Right cardiac atrium (tissue), 5 donors: ENCODE measurements around the gene BAG5. TPM values are rescaled to one million over a fixed set of nuclear protein-coding genes. Genes with fewer than 3 reads are reported as not detected.

ENCODE experiments used
- ATAC-seq, 2 donors: fragments of 200-7000 bp; cut with Tn5 transposase; one replicate each; pipeline versions ENCODE4 v1.8.0 to v1.9.1; 2020; ENCODE audit warnings: moderate library complexity in 2 of 2, mild to moderate bottlenecking in 1 of 2
- DNase-seq, 3 donors: peaks; one replicate each; pipeline ENCODE4 v3.0.0-alpha.2; 2020
- H3K27ac ChIP-seq: one replicate; pipeline ENCODE4 v1.5.1; 2013; ENCODE audit warnings: mild to moderate bottlenecking, low read length, control low read depth, moderate library complexity
- H3K27me3 ChIP-seq: one replicate; pipeline ENCODE4 v1.6.1; 2013; ENCODE audit not compliant: control insufficient read depth, insufficient read depth
- H3K4me1 ChIP-seq: one replicate; pipeline ENCODE4 v1.6.1; 2013; ENCODE audit warnings: low read length; ENCODE audit not compliant: control insufficient read depth, insufficient read depth
- H3K4me3 ChIP-seq: one replicate; pipeline ENCODE4 v1.5.1; 2013; ENCODE audit warnings: low read length, control low read depth
- H3K9me3 ChIP-seq: one replicate; pipeline ENCODE4 v1.6.1; 2013; ENCODE audit warnings: low read length; ENCODE audit not compliant: control insufficient read depth
- WGBS: extraction: QIAGEN DNeasy Blood & Tissue Kit; methylation state at CpG from one replicate; pipeline ENCODE4 v1.1.7; 2013; 5-methylcytosine and 5-hydroxymethylcytosine counted together
- intact Hi-C, 4 donors: fragments of 100-400 bp; cut with DNase I; formaldehyde crosslinking; loops; one replicate each; pipeline versions ENCODE4 v1.11.0 to v1.14.0; 2022 to 2023
- polyA plus RNA-seq: library from polyadenylated mRNA; stranded (reverse); fragments of 200-250 nt; gene quantifications from one replicate; pipeline ENCODE4 v1.2.3, GENCODE V29; 2013
- total RNA-seq, 4 donors: library from RNA; stranded (reverse); fragmentation: NEBNext Ultra II Directional; extraction: Animal tissue kit (Norgen Biotek cat#: 25700); gene quantifications; one replicate each; pipeline ENCODE4 v1.2.1, GENCODE V29; 2021
- donor health status: healthy with polysubstance abuse.
- donor health status: DM: no; HTN: yes; CAD: no.
- donor health status: DM: no; HTN: no; CAD: no.
- donor health status: DM: no; HTN: yes; CAD: no; lungs with severe emphysema.
- donor health status: DM: yes; HTN: yes; CAD: no.

The BAG5 gene
- total and polyA plus RNA-seq, 5 donors = 7.7 to 23.6 (median 18.9) TPM

DNA sequence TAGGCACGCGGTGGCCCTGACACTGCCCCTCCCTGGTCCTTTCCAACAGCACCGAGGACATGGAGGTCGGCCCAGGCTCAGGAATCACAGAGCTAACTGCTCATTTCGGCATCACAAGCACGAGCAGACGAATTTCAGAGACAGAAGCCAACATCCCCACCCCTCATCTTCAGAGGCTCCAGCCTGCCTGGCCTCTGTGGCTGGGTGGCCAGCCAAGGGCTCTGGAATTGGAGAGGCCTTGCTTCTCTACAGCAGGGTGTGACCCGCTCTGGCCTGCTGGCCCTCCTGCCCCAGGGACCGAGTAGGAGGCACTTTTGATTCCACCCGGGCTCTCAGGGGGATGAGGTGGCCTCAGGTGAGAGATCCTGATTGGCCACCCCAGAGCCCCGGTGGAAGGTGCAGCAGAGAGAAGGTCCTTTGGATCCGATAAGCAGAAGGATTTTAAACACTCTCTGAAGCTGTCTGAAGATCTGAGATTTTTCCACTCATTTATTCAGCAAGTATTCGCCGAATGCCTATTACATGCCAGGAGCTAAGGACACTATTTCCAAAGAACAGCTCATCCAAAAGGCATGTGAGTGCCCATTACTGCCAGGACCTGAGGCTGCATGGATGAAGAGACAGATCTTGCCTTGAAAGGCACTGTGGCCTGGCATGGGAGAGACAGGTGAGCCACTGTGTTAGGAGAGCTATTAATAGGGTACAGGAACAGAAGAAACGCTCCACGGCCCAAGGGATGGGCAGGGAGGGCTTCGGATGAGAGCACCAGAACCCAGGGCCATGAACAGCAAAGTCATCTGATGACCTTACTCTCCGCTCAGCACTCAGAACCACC lies 10.2 kb downstream of the BAG5 start:
- intact Hi-C loops = loop anchor here in 1 of 4 donors (5.0 kb wide), 1 partner anchor 35 kb away; no protein-coding TSS in a partner anchor
- Histone ChIP-seq H3K27ac (peak overlapping the region; percentile 97), H3K4me3 (no peak overlapping the region), H3K4me1 (peaks cover 12% of the 10 kb centered on the region), H3K9me3 (no peaks in the 10 kb centered on the region), H3K27me3 (no peaks in the 10 kb centered on the region)
- ATAC-seq (peak; percentile 61 to 68), DNase-seq (peak; percentile 81 to 94 (median 91))
- 42% methylated on average over 18 of the region's 18 CpGs for WGBS

DNA sequence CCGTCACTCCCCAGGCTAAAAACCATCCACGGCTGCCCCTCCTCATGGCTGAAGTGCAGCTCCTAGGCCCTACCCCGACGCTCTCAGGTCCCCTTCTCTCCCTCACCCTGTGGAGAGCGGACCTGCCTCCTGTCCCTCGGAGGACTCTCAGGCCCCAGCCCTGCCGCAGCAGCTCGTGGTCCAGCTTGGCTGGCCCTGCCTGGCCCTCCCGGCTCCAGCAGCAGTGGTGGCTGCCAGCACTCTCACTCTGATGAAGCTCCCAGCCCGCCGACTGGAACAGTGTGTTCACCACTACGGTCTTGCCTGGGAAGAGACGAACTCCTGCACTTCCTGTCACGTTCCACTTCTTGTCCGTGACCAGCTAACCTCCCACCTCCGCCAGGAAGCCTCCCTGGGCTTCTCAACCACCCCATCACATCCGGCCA lies 11.1 kb downstream of the BAG5 start:
- Histone ChIP-seq H3K9me3 (no peaks in the 10 kb centered on the region), H3K4me3 (no peak overlapping the region), H3K4me1 (peaks cover 10% of the 10 kb centered on the region), H3K27me3 (no peaks in the 10 kb centered on the region), H3K27ac (peak overlapping the region; percentile 97)
- WGBS = 40% methylated on average over 17 of the region's 17 CpGs
- ATAC-seq (peak; percentile 70 to 78), DNase-seq (peak; percentile 90 to 94 (median 92))
- intact Hi-C loops = loop anchor here in 1 of 4 donors (5.0 kb wide), 1 partner anchor 34 kb away; no protein-coding TSS in a partner anchor

DNA sequence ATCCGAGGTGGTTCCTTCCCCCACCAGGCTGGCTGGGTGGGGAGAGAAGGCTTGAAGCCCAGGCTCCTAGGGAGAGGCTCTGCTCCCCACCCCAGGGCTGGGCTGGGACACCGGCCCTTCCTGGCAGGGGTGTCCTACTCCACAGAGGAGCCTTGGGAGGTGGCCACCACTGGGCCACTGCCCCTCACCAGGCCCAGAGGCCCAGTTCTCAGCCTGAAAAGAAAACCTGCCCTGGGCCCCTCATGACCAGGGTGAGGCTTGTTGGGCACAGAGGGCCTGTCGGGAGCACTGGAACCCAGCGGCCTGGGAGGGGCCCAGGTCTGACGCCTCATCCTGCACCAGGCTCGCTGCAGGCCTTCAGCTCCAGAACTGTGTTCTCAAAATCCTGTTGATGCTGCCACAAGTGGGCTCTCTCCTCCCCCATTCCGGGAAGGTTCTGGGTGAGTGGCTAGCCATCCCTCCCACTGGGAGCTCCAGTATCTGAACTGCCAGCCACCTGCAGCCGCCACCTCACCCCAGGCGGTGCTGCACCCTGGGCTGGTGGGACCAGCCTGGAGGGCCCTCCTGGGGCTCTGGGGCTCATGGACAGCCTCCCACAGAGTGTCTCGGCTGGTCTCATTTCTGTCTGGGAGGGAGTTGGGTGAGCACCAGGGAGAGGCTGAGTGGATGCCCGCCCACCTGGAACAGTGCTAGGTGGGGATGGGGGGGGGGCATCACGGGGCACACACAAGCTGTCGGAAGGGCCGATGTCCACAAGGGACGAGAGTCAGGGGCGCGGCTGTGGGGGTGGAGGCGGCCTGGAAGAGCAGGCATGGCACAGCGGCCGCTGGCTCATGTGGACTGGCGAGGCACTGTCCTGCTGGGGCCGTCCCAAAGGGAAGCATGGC lies 11.8 kb downstream of the BAG5 start:
- DNase-seq = peak; percentile 38 to 88 (median 82)
- Histone ChIP-seq H3K4me1 (peaks cover 8% of the 10 kb centered on the region), H3K27ac (peak overlapping the region; percentile 97), H3K9me3 (no peaks in the 10 kb centered on the region), H3K27me3 (no peaks in the 10 kb centered on the region), H3K4me3 (no peak overlapping the region)
- WGBS = 57% methylated on average over 22 of the region's 22 CpGs
- intact Hi-C loops = loop anchor here in 1 of 4 donors (5.0 kb wide), 1 partner anchor 33 kb away; no protein-coding TSS in a partner anchor
- peak; percentile 18 to 39 for ATAC-seq

DNA sequence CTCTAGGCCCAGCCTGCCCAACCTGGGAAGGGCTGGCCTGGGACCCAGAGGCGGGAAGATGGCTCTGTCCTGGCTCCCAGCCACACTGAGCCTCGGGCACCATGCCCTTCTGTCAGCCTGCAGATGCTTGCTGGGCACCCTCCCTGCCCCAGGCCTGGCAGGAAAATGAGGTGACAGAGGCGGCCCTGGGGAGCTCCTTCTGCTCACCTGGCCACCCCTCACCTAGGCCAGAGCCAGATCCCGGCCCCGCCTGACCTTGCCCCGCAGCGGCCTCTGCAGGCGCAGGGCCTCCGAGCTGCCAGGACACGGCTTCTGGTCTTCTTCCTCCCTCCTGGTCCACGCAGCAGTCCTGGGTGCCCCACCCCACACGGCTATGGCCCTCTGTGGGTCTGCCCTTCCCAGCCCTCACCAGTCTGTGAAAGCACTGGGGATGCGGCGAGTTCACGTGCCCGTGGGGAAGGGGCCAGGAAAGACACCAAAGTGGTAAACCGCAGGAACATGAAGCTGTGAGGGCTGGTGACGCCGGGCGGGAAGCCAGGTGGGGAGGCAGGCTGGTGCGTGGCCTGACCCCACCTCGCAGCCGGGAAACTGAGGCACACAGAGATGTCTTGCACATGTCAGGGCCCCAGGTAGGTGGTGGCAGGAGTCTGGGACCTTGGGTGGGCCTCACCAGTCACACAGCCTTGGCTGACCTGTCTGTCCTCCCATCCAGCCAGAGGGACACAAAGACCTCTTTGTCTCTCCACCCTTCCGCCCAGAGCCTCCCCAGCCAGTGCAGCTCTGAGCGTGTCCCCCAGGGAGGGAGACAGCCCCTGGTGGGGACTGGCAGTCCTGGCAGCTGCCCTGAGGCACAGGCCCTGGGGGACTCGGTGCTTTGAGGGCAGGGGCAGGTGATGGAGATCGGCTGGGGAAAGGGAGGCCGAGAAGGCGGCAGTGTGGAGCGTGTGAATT lies 12.8 kb downstream of the BAG5 start:
- Histone ChIP-seq H3K9me3 (no peaks in the 10 kb centered on the region), H3K4me1 (peaks cover 8% of the 10 kb centered on the region), H3K27ac (peak overlapping the region; percentile 43), H3K27me3 (no peaks in the 10 kb centered on the region), H3K4me3 (no peak overlapping the region)
- peak; percentile 0 to 4 for ATAC-seq
- 77% methylated on average over 30 of the region's 30 CpGs for WGBS
- peak in 2 of 3 donors; percentile 76 to 87 for DNase-seq
- intact Hi-C loops = loop anchor here (5.0 kb wide), 2 partner anchors 32 to 47 kb away; no protein-coding TSS in a partner anchor

DNA sequence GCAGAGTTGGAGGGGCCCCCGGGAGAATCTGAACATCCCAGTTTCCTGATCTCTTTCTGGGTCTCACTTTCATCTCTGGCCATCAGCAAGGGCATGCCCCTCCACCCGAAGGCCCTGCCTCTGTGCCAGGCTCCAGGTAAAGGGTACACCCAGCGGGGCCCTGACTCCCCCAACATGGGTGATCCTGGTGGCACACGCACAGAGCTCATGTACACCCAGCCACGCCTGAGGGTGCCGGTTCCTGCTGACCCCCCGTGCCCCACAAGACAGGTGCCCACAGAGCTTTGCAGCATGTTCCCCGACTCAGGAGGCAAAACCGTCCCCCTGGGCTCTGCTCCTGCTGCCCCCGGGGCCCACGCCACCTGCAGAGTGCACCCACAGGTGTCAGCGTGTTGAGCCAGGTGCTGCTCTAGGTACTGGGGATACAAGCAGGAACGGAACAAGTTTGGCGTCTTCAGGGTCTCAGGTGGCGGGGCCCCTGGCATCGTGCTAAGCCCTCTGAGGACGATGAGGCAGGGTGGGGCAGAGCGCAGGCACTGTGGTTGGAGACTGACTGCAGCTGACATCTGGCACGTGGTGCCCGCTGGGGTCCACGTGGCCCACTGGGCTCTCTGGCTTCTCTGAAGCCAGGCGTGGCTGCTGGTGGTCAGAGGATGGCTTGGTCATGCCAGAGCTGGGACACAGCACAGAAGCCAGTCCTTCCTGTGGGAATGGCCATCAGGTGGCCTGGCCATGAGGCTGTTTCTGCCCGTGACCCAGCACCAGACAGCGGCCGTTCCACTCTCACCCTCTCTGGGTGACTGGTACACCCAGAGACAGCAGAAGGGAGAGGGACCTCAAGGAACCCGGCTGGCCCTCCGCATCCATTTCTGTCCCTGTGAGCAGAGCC lies 13.8 kb downstream of the BAG5 start:
- Histone ChIP-seq H3K27me3 (no peaks in the 10 kb centered on the region), H3K4me3 (no peak overlapping the region), H3K9me3 (no peaks in the 10 kb centered on the region), H3K27ac (no peak overlapping the region), H3K4me1 (peaks cover 8% of the 10 kb centered on the region)
- peak; percentile 21 to 66 (median 58) for DNase-seq
- no peak for ATAC-seq
- WGBS = 90% methylated on average over 27 of the region's 27 CpGs
- intact Hi-C loops = loop anchor here in 3 of 4 donors (5.0 kb wide), 1 partner anchor 46 kb away; no protein-coding TSS in a partner anchor

DNA sequence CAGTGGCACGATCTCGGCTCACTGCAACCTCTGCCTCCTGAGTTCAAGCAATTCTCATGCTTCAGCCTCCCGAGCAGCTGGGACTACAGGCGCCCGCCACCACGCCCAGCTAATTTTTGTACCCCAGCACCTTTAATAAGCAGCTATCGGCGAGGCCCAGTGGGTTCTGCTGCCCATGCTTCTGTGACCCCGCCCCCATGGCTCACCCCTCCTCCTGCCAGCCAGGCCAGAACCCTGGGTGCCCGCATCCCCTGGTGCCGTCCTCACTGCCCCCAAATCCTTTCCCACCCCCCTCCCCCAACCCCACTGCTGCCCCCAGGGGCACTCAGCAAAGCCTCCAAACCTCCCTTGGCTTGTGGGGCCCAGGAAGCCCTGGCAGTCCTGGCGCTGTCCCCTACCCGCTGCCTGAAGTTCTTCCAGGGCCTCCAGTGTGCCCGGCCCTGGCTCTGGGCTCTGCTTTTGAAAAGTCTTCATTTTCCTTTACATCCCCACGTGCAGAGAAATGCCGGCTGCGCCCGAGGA lies 14.5 kb downstream of the BAG5 start:
- Histone ChIP-seq H3K9me3 (no peaks in the 10 kb centered on the region), H3K27ac (no peak overlapping the region), H3K4me3 (no peak overlapping the region), H3K27me3 (no peaks in the 10 kb centered on the region), H3K4me1 (peaks cover 8% of the 10 kb centered on the region)
- intact Hi-C loops = loop anchor here in 3 of 4 donors (2.0 to 5.0 kb wide), 2 partner anchors 29 to 46 kb away; no protein-coding TSS in a partner anchor
- 89% methylated on average over 18 of the region's 18 CpGs for WGBS
- ATAC-seq = no peak
- DNase-seq = peak in 2 of 3 donors; percentile 24 to 53

DNA sequence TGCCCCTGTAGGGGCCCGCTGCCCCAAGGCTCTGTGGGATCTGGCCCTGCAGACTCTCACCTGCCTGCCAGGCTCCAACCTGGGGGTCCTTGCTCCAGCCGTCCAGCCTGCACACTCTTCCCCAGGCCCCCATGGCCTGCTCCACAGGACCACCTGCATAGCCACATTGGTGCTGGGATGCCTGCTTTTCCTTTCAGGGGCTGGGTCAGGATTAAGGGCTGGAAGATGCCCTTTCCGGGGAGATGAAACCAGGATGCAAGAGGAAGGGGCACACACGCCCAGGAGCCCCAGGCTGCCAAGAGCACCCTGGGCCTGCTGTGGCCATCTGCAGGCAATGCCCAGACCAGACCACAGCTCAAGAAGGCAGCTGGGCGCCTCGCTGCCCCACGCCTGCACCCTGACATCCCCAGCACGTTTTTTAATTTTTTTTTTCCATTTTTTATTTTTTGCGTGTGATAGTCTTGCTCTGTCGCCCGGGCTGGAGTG lies 15.0 kb downstream of the BAG5 start:
- ATAC-seq (no peak), DNase-seq (peak in 1 of 3 donors; percentile 43)
- intact Hi-C loops = loop anchor here in 3 of 4 donors (2.0 to 5.0 kb wide), 2 partner anchors 29 to 45 kb away; no protein-coding TSS in a partner anchor
- H3K9me3 ChIP-seq = no peaks in the 10 kb centered on the region
- H3K27me3 ChIP-seq = no peaks in the 10 kb centered on the region
- H3K4me1 ChIP-seq = peaks cover 8% of the 10 kb centered on the region
- H3K27ac ChIP-seq = no peak overlapping the region
- H3K4me3 ChIP-seq = no peak overlapping the region
- WGBS = 84% methylated on average over 11 of the region's 11 CpGs

DNA sequence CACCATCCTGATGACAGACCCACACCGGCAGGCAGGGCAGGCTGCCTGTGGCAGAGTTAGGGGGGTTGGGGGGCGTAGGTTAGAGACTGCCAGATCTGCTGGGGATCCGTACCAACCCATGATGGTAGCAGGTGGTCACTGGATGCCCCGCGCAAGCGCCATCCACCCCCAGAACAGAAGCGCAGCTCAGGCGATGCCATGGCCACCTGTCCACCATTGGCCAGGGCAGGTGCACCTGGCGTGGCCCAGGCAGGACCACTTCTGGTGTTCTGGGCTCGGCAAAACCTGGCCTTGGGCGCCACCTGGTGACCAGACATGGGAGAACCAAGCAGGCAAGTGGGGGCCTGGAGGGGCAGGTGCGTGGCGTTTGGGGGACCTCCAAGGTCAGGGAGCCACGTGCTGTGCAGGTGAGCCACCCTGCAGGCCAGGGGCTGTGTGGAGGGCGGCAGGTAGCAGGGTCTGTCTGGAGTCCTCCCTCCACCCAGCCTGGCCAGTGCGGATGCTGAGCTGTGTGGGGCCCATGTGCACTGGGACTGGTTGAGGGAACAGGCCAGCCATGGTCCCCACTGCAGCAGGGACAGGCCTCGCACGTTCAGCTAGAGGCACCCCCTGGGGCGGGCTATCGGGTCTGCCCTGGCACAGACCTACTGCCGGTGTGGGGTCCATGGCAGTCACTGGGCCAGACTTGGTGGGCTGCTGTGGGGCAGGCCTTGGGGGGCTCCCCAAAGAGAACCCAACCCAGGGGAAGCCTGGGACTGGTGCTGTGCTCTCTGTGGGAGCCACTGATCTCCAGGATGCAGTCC lies 15.6 kb downstream of the BAG5 start:
- H3K4me3 ChIP-seq = no peak overlapping the region
- intact Hi-C loops = loop anchor here in 3 of 4 donors (2.0 to 5.0 kb wide), 2 partner anchors 28 to 45 kb away; no protein-coding TSS in a partner anchor
- no peak overlapping the region for H3K27ac ChIP-seq
- ATAC-seq = peak in 1 of 2 donors; percentile 6
- H3K4me1 ChIP-seq = peaks cover 5% of the 10 kb centered on the region
- WGBS = 25% methylated on average over 21 of the region's 21 CpGs
- no peaks in the 10 kb centered on the region for H3K9me3 ChIP-seq
- DNase-seq = peak; percentile 71 to 91 (median 89)
- no peaks in the 10 kb centered on the region for H3K27me3 ChIP-seq
